ENCODE measurements around the gene PARD3.

GRCh38 chr10:34281661-34282582 is 533.2 kb downstream of the PARD3 start:
- TF ChIP-seq POLR2AphosphoS5 (IDR thresholded peaks at IDR 0.05; ENCODE audit: low read depth, low read length) (no peak), TAF1 (IDR thresholded peaks at IDR 0.05; ENCODE audit: borderline replicate concordance, insufficient read depth, low read length) (no peak)
- TF ChIP-seq, protein P1, sequence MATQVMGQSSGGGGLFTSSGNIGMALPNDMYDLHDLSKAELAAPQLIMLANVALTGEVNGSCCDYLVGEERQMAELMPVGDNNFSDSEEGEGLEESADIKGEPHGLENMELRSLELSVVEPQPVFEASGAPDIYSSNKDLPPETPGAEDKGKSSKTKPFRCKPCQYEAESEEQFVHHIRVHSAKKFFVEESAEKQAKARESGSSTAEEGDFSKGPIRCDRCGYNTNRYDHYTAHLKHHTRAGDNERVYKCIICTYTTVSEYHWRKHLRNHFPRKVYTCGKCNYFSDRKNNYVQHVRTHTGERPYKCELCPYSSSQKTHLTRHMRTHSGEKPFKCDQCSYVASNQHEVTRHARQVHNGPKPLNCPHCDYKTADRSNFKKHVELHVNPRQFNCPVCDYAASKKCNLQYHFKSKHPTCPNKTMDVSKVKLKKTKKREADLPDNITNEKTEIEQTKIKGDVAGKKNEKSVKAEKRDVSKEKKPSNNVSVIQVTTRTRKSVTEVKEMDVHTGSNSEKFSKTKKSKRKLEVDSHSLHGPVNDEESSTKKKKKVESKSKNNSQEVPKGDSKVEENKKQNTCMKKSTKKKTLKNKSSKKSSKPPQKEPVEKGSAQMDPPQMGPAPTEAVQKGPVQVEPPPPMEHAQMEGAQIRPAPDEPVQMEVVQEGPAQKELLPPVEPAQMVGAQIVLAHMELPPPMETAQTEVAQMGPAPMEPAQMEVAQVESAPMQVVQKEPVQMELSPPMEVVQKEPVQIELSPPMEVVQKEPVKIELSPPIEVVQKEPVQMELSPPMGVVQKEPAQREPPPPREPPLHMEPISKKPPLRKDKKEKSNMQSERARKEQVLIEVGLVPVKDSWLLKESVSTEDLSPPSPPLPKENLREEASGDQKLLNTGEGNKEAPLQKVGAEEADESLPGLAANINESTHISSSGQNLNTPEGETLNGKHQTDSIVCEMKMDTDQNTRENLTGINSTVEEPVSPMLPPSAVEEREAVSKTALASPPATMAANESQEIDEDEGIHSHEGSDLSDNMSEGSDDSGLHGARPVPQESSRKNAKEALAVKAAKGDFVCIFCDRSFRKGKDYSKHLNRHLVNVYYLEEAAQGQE (IDR thresholded peaks at IDR 0.05; ENCODE audit: insufficient read depth in 1 of 2, low read depth in 2 of 2, low read length in 2 of 2), result no peak
